22Rv1 (cell line): ENCODE results near the gene G3BP2.
"Not testable (repeated sequence)": the region's sequence is repeated elsewhere in the genome, so short reads cannot be mapped to it uniquely, and the experiment has no call there.

ENCODE experiments used
- H3K27ac ChIP-seq: fragments of 450-650 bp; 2 replicates; pipeline ENCODE4 v1.5.1; 2017
- CTCF ChIP-seq: fragments of 450-650 bp; IDR thresholded peaks from 2 replicates; pipeline ENCODE4 v1.5.1; 2017; ENCODE audit warnings: mild to moderate bottlenecking
- ZFX ChIP-seq: fragments of 450-650 bp; IDR thresholded peaks from 2 replicates; pipeline ENCODE4 v1.6.1; 2017; ENCODE audit warnings: antibody characterized with exemption, borderline replicate concordance

Gene G3BP2

DNA sequence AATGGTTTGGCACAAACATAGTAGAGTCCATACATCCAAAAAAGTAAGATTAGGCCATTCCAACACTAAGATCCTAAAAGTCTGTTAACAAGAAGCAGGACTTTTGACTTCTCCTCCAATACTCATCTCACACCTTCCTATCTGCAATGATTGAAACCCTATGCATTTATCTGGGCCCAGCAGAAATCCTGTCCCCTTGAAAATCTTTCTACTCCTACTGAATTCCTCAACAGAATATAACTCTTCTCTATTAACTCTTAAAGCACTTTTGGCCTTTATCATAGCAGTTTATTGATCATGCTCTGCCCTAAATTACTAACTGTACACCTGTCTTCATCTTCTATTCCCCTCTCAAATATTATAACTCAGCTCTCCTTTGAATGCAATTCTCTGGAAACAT is 4.6 kb downstream of the G3BP2 start:
- TF ChIP-seq ZFX (no peak), CTCF (no peak)

GRCh38 chr4:75667636-75668035 is 5.6 kb downstream of the G3BP2 start:
- H3K27ac ChIP-seq, result not testable (repeated sequence)

More for the DNA sequence above, 4.6 kb downstream of the G3BP2 start:
- no peak overlapping the region for H3K27ac ChIP-seq

GRCh38 chr4:75666299-75666698 is 6.9 kb downstream of the G3BP2 start:
- H3K27ac ChIP-seq, result no peak overlapping the region
- TF ChIP-seq ZFX, result no peak
- no peak for TF ChIP-seq CTCF

- H3K27ac ChIP-seq, result not testable (repeated sequence)
Observed at GRCh38 chr4:75664604-75665003, 8.6 kb downstream of the G3BP2 start.

- no peak overlapping the region for H3K27ac ChIP-seq
- TF ChIP-seq CTCF (no peak), ZFX (no peak)
Observed at GRCh38 chr4:75662626-75663025, 10.6 kb downstream of the G3BP2 start.

DNA sequence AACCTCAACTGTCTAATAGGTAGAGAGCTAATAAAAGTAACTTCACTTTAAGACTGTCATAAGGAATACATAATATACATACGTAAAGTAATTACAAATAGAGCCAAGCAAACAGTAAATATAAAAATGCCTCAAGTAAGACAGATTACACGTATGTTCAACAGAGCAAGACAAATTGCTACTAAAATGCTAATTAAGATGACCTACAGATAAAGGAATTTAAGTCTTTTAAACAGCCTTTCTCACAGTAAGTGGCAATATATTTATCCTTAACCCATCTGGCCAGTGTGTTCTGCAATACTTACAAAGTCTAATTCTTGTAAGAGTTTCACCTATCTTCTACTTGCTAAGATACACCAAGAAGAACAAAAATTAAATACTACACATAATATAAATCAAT is 12.7 kb downstream of the G3BP2 start:
- TF ChIP-seq CTCF, result no peak
- TF ChIP-seq ZFX, result no peak
- no peak overlapping the region for H3K27ac ChIP-seq

GRCh38 chr4:75659512-75660031 is 13.6 kb downstream of the G3BP2 start:
- no peak for TF ChIP-seq CTCF
- TF ChIP-seq ZFX, result no peak
- H3K27ac ChIP-seq, result no peak overlapping the region

GRCh38 chr4:75658876-75659275 is 14.3 kb downstream of the G3BP2 start:
- no peak overlapping the region for H3K27ac ChIP-seq
- no peak for TF ChIP-seq CTCF
